Coronary artery (tissue), 2 donors: Measurements from ENCODE around the gene NTN3.
A peak's percentile ranks its signal among the peaks of the same experiment; 100 is the strongest.
"Not testable (repeated sequence)": the region's sequence is repeated elsewhere in the genome, so short reads cannot be mapped to it uniquely, and the experiment has no call there.

Experiments
- DNase-seq: peaks from one replicate; pipeline ENCODE4 v3.0.0-alpha.2; 2017; ENCODE audit warnings: low spot score
- H3K27ac ChIP-seq, 2 donors: fragments of 200-600 bp; sonication (generic); one replicate each; pipeline ENCODE4 v1.5.1; 2016 to 2019
- H3K4me3 ChIP-seq: fragments of 200-600 bp; sonication (generic); 2 replicates; pipeline ENCODE4 v1.5.1; 2016; ENCODE audit warnings: mild to moderate bottlenecking, moderate library complexity
- CTCF ChIP-seq: fragments of 200-600 bp; sonication (generic); IDR thresholded peaks from one replicate; pipeline ENCODE4 v1.5.1; 2019; ENCODE audit warnings: antibody characterized with exemption

Gene NTN3

GRCh38 chr16:2475413-2476344 is 4.6 kb downstream of the NTN3 start:
- TF ChIP-seq CTCF = no peak
- peak overlapping the region; percentile 78 for H3K4me3 ChIP-seq
- no peak for DNase-seq
- peak overlapping the region; percentile 10 to 81 for H3K27ac ChIP-seq

GRCh38 chr16:2476345-2476720 is 5.2 kb downstream of the NTN3 start:
- no peak for DNase-seq
- H3K4me3 ChIP-seq = no peak overlapping the region
- TF ChIP-seq CTCF = no peak
- no peak overlapping the region for H3K27ac ChIP-seq

DNA sequence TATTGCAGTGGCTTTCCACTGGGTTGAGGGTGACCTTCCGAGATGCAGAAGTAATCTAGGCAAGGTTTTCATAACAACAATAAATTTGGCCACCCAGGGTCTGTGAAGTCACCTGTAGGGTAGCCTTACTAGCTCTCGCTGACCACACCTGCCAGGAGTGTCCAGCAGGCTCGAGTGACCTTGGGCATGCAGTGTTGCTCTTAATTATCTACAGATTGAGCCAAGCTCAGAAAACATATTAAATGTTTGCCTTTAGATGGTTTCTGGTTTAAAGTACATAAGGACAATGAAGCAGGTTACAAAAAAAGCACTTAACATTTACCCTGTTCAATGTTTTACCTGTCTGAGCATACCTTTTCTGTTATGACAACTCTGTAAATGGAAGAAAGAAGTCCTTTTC is 5.6 kb downstream of the NTN3 start:
- TF ChIP-seq CTCF = no peak
- H3K4me3 ChIP-seq = no peak overlapping the region

GRCh38 chr16:2477327-2477726 is 6.2 kb downstream of the NTN3 start:
- TF ChIP-seq CTCF = no peak
- DNase-seq = no peak
- Histone ChIP-seq H3K4me3 (no peak overlapping the region), H3K27ac (no peak overlapping the region)

More for the DNA sequence above, 5.6 kb downstream of the NTN3 start:
- DNase-seq = no peak
- no peak overlapping the region for H3K27ac ChIP-seq

- DNase-seq = no peak
- no peak for TF ChIP-seq CTCF
- Histone ChIP-seq H3K27ac (no peak overlapping the region), H3K4me3 (no peak overlapping the region)
Observed at GRCh38 chr16:2478279-2478678, 7.2 kb downstream of the NTN3 start.

- not testable (repeated sequence) for DNase-seq, H3K4me3 ChIP-seq, H3K27ac ChIP-seq
Observed at GRCh38 chr16:2479996-2480395, 8.9 kb downstream of the NTN3 start.

GRCh38 chr16:2480948-2481347 is 9.9 kb downstream of the NTN3 start:
- DNase-seq = no peak
- Histone ChIP-seq H3K27ac (no peak overlapping the region), H3K4me3 (no peak overlapping the region)
- TF ChIP-seq CTCF = no peak
